SK-N-SH (cell line): ENCODE data around the gene STX19. TPM values are rescaled to one million over a fixed set of nuclear protein-coding genes. Genes with fewer than 3 reads are reported as not detected.
A peak's percentile ranks its signal among the peaks of the same experiment; 100 is the strongest.

Experiments used
- CTCF ChIA-PET: fragments of 300-600, 350-600 bp; formaldehyde crosslinking; extraction: SDS; loops from one replicate; lab custom pipeline; 2021; lab: Yijun Ruan, JAX
- POLR2A ChIA-PET: fragments of 350-600 bp; sonication (Branson Sonifier 250); formaldehyde crosslinking; extraction: SDS; loops from one replicate; lab custom pipeline; 2020; ENCODE audit warnings: antibody characterized with exemption, inconsistent platforms; lab: Yijun Ruan, JAX
- DNase-seq: peaks from one replicate; pipeline ENCODE4 v3.0.0; 2012
- H2AFZ ChIP-seq: fragments of 200-600 bp; sonication (generic); 2 replicates; pipeline ENCODE4 v1.8.1; 2016; ENCODE audit warnings: antibody characterized with exemption, mild to moderate bottlenecking, low read depth
- H3F3A ChIP-seq: fragments of 200-600 bp; sonication (generic); replicated peaks from 2 replicates; pipeline ENCODE3; 2016; ENCODE audit warnings: antibody characterized with exemption, mild to moderate bottlenecking; ENCODE audit not compliant: insufficient read depth
- H3K27ac ChIP-seq, 2 experiments: fragments of 200-500 bp in 1 of 2; fragments of 200-600 bp in 1 of 2; sonication (Bioruptor generic) in 1 of 2; sonication (generic), shearing (Covaris generic) in 1 of 2; 2 replicates each; pipeline versions ENCODE4 v1.5.1 to v1.6.1; 2014 to 2016; ENCODE audit warnings: low read depth in 2 of 2, inconsistent platforms in 1 of 2, low read length in 1 of 2, mild to moderate bottlenecking in 1 of 2, mixed read lengths in 1 of 2
- H3K27me3 ChIP-seq: fragments of 200-600 bp; sonication (generic), shearing (Covaris generic); 2 replicates; pipeline ENCODE4 v1.6.1; 2016; ENCODE audit warnings: mixed run types; ENCODE audit not compliant: insufficient read depth
- H3K36me3 ChIP-seq, 2 experiments: fragments of 200-500 bp in 1 of 2; fragments of 200-600 bp in 1 of 2; sonication (Bioruptor generic) in 1 of 2; sonication (generic) in 1 of 2; replicated peaks in 1 of 2; 2 replicates each; pipeline versions ENCODE3 to v1.5.1; 2014 to 2016; ENCODE audit warnings: low read length in 1 of 2, mild to moderate bottlenecking in 1 of 2; ENCODE audit not compliant: insufficient read depth in 2 of 2, control insufficient read depth in 1 of 2
- H3K4me1 ChIP-seq, 2 experiments: fragments of 200-500 bp in 1 of 2; fragments of 200-600 bp in 1 of 2; sonication (Bioruptor generic) in 1 of 2; sonication (generic), shearing (Covaris generic) in 1 of 2; 2 replicates each; pipeline versions ENCODE4 v1.5.1 to v1.6.1; 2014 to 2016; ENCODE audit warnings: low read depth in 1 of 2, low read length in 1 of 2, mixed run types in 1 of 2; ENCODE audit not compliant: insufficient read depth in 2 of 2, control insufficient read depth in 1 of 2
- H3K4me2 ChIP-seq: fragments of 200-600 bp; sonication (generic), shearing (Covaris generic); 2 replicates; pipeline ENCODE4 v1.6.1; 2017; ENCODE audit warnings: mixed run types
- H3K4me3 ChIP-seq, 2 experiments: fragments of 200-500 bp in 1 of 2; fragments of 200-600 bp in 1 of 2; sonication (Bioruptor generic) in 1 of 2; sonication (generic), shearing (Covaris generic) in 1 of 2; 2 replicates each; pipeline versions ENCODE4 v1.5.1 to v1.8.1; 2014 to 2016; ENCODE audit warnings: low read depth in 2 of 2, inconsistent platforms in 1 of 2, low read length in 1 of 2, mild to moderate bottlenecking in 1 of 2, mixed read lengths in 1 of 2, moderate library complexity in 1 of 2
- H3K79me2 ChIP-seq: fragments of 200-600 bp; sonication (generic); 2 replicates; pipeline ENCODE4 v1.8.1; 2017; ENCODE audit warnings: mild to moderate bottlenecking; ENCODE audit not compliant: insufficient read depth
- H3K9ac ChIP-seq: fragments of 200-600 bp; sonication (generic); 2 replicates; pipeline ENCODE4 v1.6.1; 2017; ENCODE audit warnings: mixed run types
- H3K9me2 ChIP-seq: fragments of 200-600 bp; sonication (generic); 2 replicates; pipeline ENCODE4 v1.6.1; 2017; ENCODE audit warnings: mixed run types
- H3K9me3 ChIP-seq: fragments of 200-600 bp; sonication (generic); 2 replicates; pipeline ENCODE4 v1.6.1; 2017; ENCODE audit warnings: mixed run types, mild to moderate bottlenecking, moderate library complexity
- H4K20me1 ChIP-seq: fragments of 200-600 bp; sonication (generic); 2 replicates; pipeline ENCODE4 v1.6.1; 2017; ENCODE audit warnings: mild to moderate bottlenecking, mixed run types; ENCODE audit not compliant: insufficient read depth
- CHD2 ChIP-seq: fragments of 150-350 bp; IDR thresholded peaks from 2 replicates; pipeline ENCODE4 v1.6.1; 2018; ENCODE audit warnings: low read length; ENCODE audit not compliant: partially characterized antibody
- ELF1 ChIP-seq: IDR thresholded peaks from 2 replicates; pipeline ENCODE4 v1.4.0; 2012
- EP300 ChIP-seq, 2 experiments: IDR thresholded peaks; 2 replicates each; pipeline versions ENCODE4 v1.4.0 to v1.6.1; 2012; ENCODE audit warnings: borderline replicate concordance in 1 of 2, low read depth in 1 of 2, low read length in 1 of 2
- EZH2phosphoT487 ChIP-seq: fragments of 200-600 bp; sonication (generic); IDR thresholded peaks from 2 replicates; pipeline ENCODE4 v1.6.1; 2017; ENCODE audit warnings: low read depth, mixed run types, mild to moderate bottlenecking, antibody characterized with exemption, moderate library complexity, borderline replicate concordance
- FOSL2 ChIP-seq: IDR thresholded peaks from 2 replicates; pipeline ENCODE4 v1.4.0; 2012; ENCODE audit warnings: low read depth, mild to moderate bottlenecking, moderate library complexity, borderline replicate concordance
- FOXJ3 ChIP-seq: sonication (generic); formaldehyde crosslinking; IDR thresholded peaks from 2 replicates; pipeline ENCODE4 v1.5.1; 2020; ENCODE audit warnings: mild to moderate bottlenecking, missing genetic modification reagents
- FOXM1 ChIP-seq: IDR thresholded peaks from 2 replicates; pipeline ENCODE4 v1.4.0; 2012; ENCODE audit warnings: low read depth, mild to moderate bottlenecking
- JUND ChIP-seq: IDR thresholded peaks from 2 replicates; pipeline ENCODE4 v1.4.0; 2012
- MEF2A ChIP-seq: IDR thresholded peaks from 2 replicates; pipeline ENCODE4 v1.4.0; 2012; ENCODE audit warnings: low read depth, borderline replicate concordance
- NFIC ChIP-seq: IDR thresholded peaks from 2 replicates; pipeline ENCODE4 v1.4.0; 2012; ENCODE audit warnings: borderline replicate concordance
- NRF1 ChIP-seq: IDR thresholded peaks from 2 replicates; pipeline ENCODE4 v1.6.1; 2012; ENCODE audit warnings: low read depth, mild to moderate bottlenecking, low read length
- POLR2AphosphoS5 ChIP-seq: IDR thresholded peaks from 2 replicates; pipeline ENCODE4 v1.6.1; 2012; ENCODE audit warnings: low read depth, low read length
- RAD21 ChIP-seq: IDR thresholded peaks from 2 replicates; pipeline ENCODE4 v1.6.1; 2012; ENCODE audit warnings: mild to moderate bottlenecking, low read length
- RFX5 ChIP-seq: IDR thresholded peaks from 2 replicates; pipeline ENCODE4 v1.6.1; 2012; ENCODE audit warnings: mild to moderate bottlenecking, improper control_type of control experiment, low read length
- SMC3 ChIP-seq: IDR thresholded peaks from 2 replicates; pipeline ENCODE4 v1.6.1; 2012; ENCODE audit warnings: low read depth, low read length, improper control_type of control experiment
- TEAD4 ChIP-seq: IDR thresholded peaks from 2 replicates; pipeline ENCODE4 v1.4.0; 2012; ENCODE audit warnings: mild to moderate bottlenecking, borderline replicate concordance; ENCODE audit not compliant: insufficient read depth
- WGBS: methylation state at CpG from one replicate; pipeline ENCODE4 v1.1.6; 2017; ENCODE audit warnings: low lambda C conversion rate; 5-methylcytosine and 5-hydroxymethylcytosine counted together
- polyA plus RNA-seq, 3 experiments: library from polyadenylated mRNA; depleted of rRNA; stranded (reverse); fragments of >200 nt; gene quantifications; 2 replicates each; pipeline ENCODE4 v1.2.3, GENCODE V29; 2012
- TF ChIP-seq, protein P1 (sequence below): IDR thresholded peaks from 2 replicates; pipeline ENCODE4 v1.4.0; 2012; ENCODE audit warnings: low read depth
- TF ChIP-seq, protein P2 (sequence below): IDR thresholded peaks from 2 replicates; pipeline ENCODE4 v1.4.0; 2012; ENCODE audit warnings: low read depth, borderline replicate concordance
- TF ChIP-seq, protein P3 (sequence below): IDR thresholded peaks from 2 replicates; pipeline ENCODE4 v1.4.0; 2012; ENCODE audit warnings: low read depth, borderline replicate concordance
- TF ChIP-seq, protein P4 (sequence below): fragments of 150-350 bp; IDR thresholded peaks from 2 replicates; pipeline ENCODE4 v1.6.1; 2016; ENCODE audit warnings: mild to moderate bottlenecking, low read depth, low read length

The STX19 gene
- polyA plus RNA-seq, 1 of the 3 experiments (the other 2 are of a cell fraction), result not detected

DNA sequence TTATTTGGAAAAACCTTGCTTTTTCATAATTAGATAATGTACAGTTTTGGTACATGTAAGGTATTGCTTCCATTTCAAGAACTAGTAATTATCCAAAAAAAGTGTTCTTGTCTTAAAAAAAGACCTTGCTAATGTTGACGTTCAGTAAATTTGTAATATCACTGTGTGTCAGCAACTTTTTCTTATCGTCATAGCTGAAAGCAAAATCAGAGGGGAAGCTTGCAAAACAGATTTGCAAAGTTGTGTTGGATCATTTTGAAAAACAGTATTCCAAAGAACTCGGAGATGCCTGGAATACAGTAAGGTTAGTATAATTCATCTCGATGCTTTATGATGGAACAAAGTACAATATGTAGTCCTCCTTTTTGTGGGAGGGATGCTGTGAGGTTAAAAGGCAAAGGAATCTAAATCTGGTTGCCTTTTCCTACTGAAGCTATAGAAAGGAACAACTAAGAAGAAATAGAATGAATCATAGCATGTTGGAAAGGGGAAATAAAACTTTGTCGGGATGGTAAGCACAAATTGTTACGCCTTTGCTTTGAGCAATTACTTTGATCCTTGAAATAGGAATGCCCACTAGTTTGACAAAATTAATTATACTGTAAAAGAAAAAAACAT is 36.0 kb upstream of the STX19 start:
- Histone ChIP-seq H3K4me1 (peaks cover 0 to 2% of the 10 kb centered on the region in 2 experiments; a peak in 2 of 4 replicates), H3K9me2 (no peaks in the 10 kb centered on the region), H3K9ac (peak overlapping the region; percentile 97; the same call in 1 of the 2 replicates), H3K4me3 (peak overlapping the region; percentile 80 to 86; a peak in 3 of 4 replicates), H4K20me1 (no peaks in the 10 kb centered on the region), H3K27me3 (no peaks in the 10 kb centered on the region), H3K27ac (peak overlapping the region; percentile 28 to 98; a peak in 2 of 4 replicates), H3K4me2 (peak overlapping the region; percentile 75), H3K79me2 (peaks cover 19% of the 10 kb centered on the region; the same call in 1 of the 2 replicates), H3K9me3 (no peaks in the 10 kb centered on the region), H3F3A (peaks cover 17% of the 10 kb centered on the region), H3K36me3 (peaks cover 19 to 26% of the 10 kb centered on the region in 2 experiments)
- no peak for DNase-seq
- ChIA-PET POLR2A (interaction anchor here (0.6 kb wide), 1 partner anchor 109 kb away, joined by 3 read pairs; no protein-coding TSS in a partner anchor), CTCF (interaction anchor here (1.0 to 1.9 kb wide), 3 partner anchors 27 to 186 kb away, joined by 3 to 6 read pairs (median 4); no protein-coding TSS in a partner anchor)
- WGBS, result 52% methylated on average over 6 of the region's 6 CpGs
- TF ChIP-seq, protein P1, sequence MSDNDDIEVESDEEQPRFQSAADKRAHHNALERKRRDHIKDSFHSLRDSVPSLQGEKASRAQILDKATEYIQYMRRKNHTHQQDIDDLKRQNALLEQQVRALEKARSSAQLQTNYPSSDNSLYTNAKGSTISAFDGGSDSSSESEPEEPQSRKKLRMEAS, result no peak
- TF ChIP-seq MEF2A, result no peak
- TF ChIP-seq EZH2phosphoT487, result no peak
- no peak for TF ChIP-seq EP300 (IDR thresholded peaks at IDR 0.05; ENCODE audit: borderline replicate concordance in 1 of 2, low read depth in 1 of 2, low read length in 1 of 2)
- TF ChIP-seq TEAD4, result no peak
- no peak for TF ChIP-seq FOXM1
- TF ChIP-seq FOSL2, result no peak
- no peak for TF ChIP-seq POLR2AphosphoS5
- TF ChIP-seq, protein P2, sequence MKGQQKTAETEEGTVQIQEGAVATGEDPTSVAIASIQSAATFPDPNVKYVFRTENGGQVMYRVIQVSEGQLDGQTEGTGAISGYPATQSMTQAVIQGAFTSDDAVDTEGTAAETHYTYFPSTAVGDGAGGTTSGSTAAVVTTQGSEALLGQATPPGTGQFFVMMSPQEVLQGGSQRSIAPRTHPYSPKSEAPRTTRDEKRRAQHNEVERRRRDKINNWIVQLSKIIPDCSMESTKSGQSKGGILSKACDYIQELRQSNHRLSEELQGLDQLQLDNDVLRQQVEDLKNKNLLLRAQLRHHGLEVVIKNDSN, result no peak
- no peak for TF ChIP-seq ELF1
- TF ChIP-seq, protein P3, sequence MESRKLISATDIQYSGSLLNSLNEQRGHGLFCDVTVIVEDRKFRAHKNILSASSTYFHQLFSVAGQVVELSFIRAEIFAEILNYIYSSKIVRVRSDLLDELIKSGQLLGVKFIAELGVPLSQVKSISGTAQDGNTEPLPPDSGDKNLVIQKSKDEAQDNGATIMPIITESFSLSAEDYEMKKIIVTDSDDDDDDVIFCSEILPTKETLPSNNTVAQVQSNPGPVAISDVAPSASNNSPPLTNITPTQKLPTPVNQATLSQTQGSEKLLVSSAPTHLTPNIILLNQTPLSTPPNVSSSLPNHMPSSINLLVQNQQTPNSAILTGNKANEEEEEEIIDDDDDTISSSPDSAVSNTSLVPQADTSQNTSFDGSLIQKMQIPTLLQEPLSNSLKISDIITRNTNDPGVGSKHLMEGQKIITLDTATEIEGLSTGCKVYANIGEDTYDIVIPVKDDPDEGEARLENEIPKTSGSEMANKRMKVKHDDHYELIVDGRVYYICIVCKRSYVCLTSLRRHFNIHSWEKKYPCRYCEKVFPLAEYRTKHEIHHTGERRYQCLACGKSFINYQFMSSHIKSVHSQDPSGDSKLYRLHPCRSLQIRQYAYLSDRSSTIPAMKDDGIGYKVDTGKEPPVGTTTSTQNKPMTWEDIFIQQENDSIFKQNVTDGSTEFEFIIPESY, result no peak
- TF ChIP-seq FOXJ3 (CRISPR knock-in tag), result no peak
- no peak for TF ChIP-seq RFX5
- TF ChIP-seq CHD2, result no peak
- no peak for TF ChIP-seq SMC3
- no peak for TF ChIP-seq RAD21
- no peak for TF ChIP-seq NRF1
- TF ChIP-seq, protein P4, sequence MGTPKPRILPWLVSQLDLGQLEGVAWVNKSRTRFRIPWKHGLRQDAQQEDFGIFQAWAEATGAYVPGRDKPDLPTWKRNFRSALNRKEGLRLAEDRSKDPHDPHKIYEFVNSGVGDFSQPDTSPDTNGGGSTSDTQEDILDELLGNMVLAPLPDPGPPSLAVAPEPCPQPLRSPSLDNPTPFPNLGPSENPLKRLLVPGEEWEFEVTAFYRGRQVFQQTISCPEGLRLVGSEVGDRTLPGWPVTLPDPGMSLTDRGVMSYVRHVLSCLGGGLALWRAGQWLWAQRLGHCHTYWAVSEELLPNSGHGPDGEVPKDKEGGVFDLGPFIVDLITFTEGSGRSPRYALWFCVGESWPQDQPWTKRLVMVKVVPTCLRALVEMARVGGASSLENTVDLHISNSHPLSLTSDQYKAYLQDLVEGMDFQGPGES, result no peak
- TF ChIP-seq JUND, result no peak
- no peak for TF ChIP-seq NFIC
- TF ChIP-seq, all 33 proteins: peak for 0
- H2AFZ ChIP-seq, result peak overlapping the region; percentile 93
